Bronchial smooth muscle cell (primary cell): ENCODE results near the gene TEC. TPM values are rescaled to one million over a fixed set of nuclear protein-coding genes. Genes with fewer than 3 reads are reported as not detected.

Source experiments
- total RNA-seq: library from RNA; depleted of rRNA; stranded (reverse); fragments of >200 nt; gene quantifications from 2 replicates; pipeline ENCODE4 v1.2.1, GENCODE V29; 2014

TEC gene
- 0.60 and 0.79 TPM in 2 replicates for total RNA-seq

GRCh38 chr4:48268956-48269860 lies at the start of gene TEC:
TEC (minus strand) TSS chr4:48269838; CDS start chr4:48228614, 41,224 bp downstream.

GRCh38 chr4:48134081-48134480 lies 135.6 kb downstream of the TEC start, which contains the start of gene TXK:
TXK (minus strand) TSS chr4:48134250; CDS start chr4:48134170, 80 bp downstream.

Other genes with a start within 250 kb of the TEC start
- 0.16 TPM in 1 of 2 replicates, not detected in the other for gene TXK, start 135.6 kb downstream of the TEC start, total RNA-seq
- 9.1 and 12.1 TPM in 2 replicates for gene SLAIN2, start 71.7 kb upstream of the TEC start, total RNA-seq
- not detected in 2 replicates for gene SLC10A4, start 213.5 kb upstream of the TEC start, total RNA-seq
- gene ZAR1, start 220.4 kb upstream of the TEC start, total RNA-seq: not detected in 2 replicates